GM19193 (cell line): ENCODE data around the gene TCP11L2.

Experiments
- POLR2A ChIP-seq: IDR thresholded peaks from 4 replicates; pipeline ENCODE4 v1.6.1; 2011; ENCODE audit not compliant: insufficient read depth, insufficient read length; ENCODE audit errors: extremely low read depth

TCP11L2 gene

GRCh38 chr12:106345746-106346145, 43.2 kb downstream of the TCP11L2 start:
- TF ChIP-seq POLR2A = no peak

- no peak for TF ChIP-seq POLR2A
Measured at GRCh38 chr12:106348411-106348810, 45.9 kb downstream of the TCP11L2 start.

- TF ChIP-seq POLR2A = no peak
Measured at GRCh38 chr12:106353175-106353574, 50.6 kb downstream of the TCP11L2 start.

GRCh38 chr12:106357549-106358395, 55.2 kb downstream of the TCP11L2 start, which contains the start of gene POLR3B:
POLR3B (plus strand) TSS chr12:106357748; CDS start chr12:106357880, 132 bp downstream.
- peak; percentile 92 for TF ChIP-seq POLR2A

GRCh38 chr12:106358396-106359241, 56.1 kb downstream of the TCP11L2 start:
- no peak for TF ChIP-seq POLR2A

GRCh38 chr12:106359646-106360399, 57.3 kb downstream of the TCP11L2 start:
- TF ChIP-seq POLR2A = no peak

GRCh38 chr12:106360400-106360994, 58.0 kb downstream of the TCP11L2 start:
- no peak for TF ChIP-seq POLR2A

- no peak for TF ChIP-seq POLR2A
Measured at GRCh38 chr12:106362971-106363370, 60.4 kb downstream of the TCP11L2 start.

- no peak for TF ChIP-seq POLR2A
Measured at GRCh38 chr12:106364261-106364660, 61.7 kb downstream of the TCP11L2 start.

- TF ChIP-seq POLR2A = no peak
Measured at GRCh38 chr12:106369624-106370346, 67.3 kb downstream of the TCP11L2 start.

- TF ChIP-seq POLR2A = no peak
Measured at GRCh38 chr12:106378788-106379187, 76.3 kb downstream of the TCP11L2 start.

GRCh38 chr12:106380954-106381353, 78.4 kb downstream of the TCP11L2 start:
- no peak for TF ChIP-seq POLR2A

- TF ChIP-seq POLR2A = no peak
Measured at GRCh38 chr12:106386813-106387535, 84.4 kb downstream of the TCP11L2 start.
